Measurements from ENCODE around the gene ATIC.

DNA sequence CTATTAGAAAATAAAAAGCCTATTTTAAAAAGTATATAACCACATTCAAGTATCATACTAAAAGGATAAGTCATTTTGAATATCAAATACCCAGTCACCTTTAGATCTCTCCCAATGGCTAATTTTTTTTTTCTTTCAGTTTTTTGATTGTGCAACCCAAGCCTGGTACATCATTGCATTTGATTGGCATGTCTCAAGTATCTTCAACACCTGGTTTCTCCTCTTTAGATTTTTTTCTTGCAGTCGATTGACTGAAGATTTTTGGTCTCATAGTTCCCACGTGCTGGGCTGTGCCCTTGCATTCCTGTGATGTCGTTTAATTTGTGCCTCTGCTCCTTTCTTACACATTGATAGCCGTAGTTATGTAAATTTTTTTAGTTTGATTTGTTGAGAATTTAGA is 40.7 kb downstream of the ATIC start:
- no peak for TF ChIP-seq SP3 (tag by site-specific recombination; IDR thresholded peaks at IDR 0.05)
- TF ChIP-seq ZFP3 (tag by site-specific recombination; IDR thresholded peaks at IDR 0.05; ENCODE audit: low read depth): no peak
- TF ChIP-seq, protein P1, sequence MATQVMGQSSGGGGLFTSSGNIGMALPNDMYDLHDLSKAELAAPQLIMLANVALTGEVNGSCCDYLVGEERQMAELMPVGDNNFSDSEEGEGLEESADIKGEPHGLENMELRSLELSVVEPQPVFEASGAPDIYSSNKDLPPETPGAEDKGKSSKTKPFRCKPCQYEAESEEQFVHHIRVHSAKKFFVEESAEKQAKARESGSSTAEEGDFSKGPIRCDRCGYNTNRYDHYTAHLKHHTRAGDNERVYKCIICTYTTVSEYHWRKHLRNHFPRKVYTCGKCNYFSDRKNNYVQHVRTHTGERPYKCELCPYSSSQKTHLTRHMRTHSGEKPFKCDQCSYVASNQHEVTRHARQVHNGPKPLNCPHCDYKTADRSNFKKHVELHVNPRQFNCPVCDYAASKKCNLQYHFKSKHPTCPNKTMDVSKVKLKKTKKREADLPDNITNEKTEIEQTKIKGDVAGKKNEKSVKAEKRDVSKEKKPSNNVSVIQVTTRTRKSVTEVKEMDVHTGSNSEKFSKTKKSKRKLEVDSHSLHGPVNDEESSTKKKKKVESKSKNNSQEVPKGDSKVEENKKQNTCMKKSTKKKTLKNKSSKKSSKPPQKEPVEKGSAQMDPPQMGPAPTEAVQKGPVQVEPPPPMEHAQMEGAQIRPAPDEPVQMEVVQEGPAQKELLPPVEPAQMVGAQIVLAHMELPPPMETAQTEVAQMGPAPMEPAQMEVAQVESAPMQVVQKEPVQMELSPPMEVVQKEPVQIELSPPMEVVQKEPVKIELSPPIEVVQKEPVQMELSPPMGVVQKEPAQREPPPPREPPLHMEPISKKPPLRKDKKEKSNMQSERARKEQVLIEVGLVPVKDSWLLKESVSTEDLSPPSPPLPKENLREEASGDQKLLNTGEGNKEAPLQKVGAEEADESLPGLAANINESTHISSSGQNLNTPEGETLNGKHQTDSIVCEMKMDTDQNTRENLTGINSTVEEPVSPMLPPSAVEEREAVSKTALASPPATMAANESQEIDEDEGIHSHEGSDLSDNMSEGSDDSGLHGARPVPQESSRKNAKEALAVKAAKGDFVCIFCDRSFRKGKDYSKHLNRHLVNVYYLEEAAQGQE (tag by site-specific recombination; IDR thresholded peaks at IDR 0.05): no peak
- TF ChIP-seq, protein P2, sequence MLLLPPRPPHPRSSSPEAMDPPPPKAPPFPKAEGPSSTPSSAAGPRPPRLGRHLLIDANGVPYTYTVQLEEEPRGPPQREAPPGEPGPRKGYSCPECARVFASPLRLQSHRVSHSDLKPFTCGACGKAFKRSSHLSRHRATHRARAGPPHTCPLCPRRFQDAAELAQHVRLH (tag by site-specific recombination; IDR thresholded peaks at IDR 0.05): no peak
- TF ChIP-seq, protein P3, sequence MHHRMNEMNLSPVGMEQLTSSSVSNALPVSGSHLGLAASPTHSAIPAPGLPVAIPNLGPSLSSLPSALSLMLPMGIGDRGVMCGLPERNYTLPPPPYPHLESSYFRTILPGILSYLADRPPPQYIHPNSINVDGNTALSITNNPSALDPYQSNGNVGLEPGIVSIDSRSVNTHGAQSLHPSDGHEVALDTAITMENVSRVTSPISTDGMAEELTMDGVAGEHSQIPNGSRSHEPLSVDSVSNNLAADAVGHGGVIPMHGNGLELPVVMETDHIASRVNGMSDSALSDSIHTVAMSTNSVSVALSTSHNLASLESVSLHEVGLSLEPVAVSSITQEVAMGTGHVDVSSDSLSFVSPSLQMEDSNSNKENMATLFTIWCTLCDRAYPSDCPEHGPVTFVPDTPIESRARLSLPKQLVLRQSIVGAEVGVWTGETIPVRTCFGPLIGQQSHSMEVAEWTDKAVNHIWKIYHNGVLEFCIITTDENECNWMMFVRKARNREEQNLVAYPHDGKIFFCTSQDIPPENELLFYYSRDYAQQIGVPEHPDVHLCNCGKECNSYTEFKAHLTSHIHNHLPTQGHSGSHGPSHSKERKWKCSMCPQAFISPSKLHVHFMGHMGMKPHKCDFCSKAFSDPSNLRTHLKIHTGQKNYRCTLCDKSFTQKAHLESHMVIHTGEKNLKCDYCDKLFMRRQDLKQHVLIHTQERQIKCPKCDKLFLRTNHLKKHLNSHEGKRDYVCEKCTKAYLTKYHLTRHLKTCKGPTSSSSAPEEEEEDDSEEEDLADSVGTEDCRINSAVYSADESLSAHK (tag by site-specific recombination; IDR thresholded peaks at IDR 0.05): no peak
